ENCODE data around the gene TNS1. TPM values are rescaled to one million over a fixed set of nuclear protein-coding genes. Genes with fewer than 3 reads are reported as not detected.

TNS1 gene
- total RNA-seq, 2 experiments from 2014 or later, result 0.89 to 1.4 TPM

GRCh38 chr2:217974389-217975005 is 28.3 kb downstream of the TNS1 start:
- H3K27me3 Mint-ChIP-seq, result peaks cover 5% of the 10 kb centered on the region
- no peak overlapping the region for H3K4me3 Mint-ChIP-seq
- peaks cover 3% of the 10 kb centered on the region for H3K9me3 Mint-ChIP-seq
- no peaks in the 10 kb centered on the region for H3K36me3 Mint-ChIP-seq
- H3K27ac Mint-ChIP-seq, result no peak overlapping the region
- H3K4me1 Mint-ChIP-seq, result no peaks in the 10 kb centered on the region
- no peak for DNase-seq

DNA sequence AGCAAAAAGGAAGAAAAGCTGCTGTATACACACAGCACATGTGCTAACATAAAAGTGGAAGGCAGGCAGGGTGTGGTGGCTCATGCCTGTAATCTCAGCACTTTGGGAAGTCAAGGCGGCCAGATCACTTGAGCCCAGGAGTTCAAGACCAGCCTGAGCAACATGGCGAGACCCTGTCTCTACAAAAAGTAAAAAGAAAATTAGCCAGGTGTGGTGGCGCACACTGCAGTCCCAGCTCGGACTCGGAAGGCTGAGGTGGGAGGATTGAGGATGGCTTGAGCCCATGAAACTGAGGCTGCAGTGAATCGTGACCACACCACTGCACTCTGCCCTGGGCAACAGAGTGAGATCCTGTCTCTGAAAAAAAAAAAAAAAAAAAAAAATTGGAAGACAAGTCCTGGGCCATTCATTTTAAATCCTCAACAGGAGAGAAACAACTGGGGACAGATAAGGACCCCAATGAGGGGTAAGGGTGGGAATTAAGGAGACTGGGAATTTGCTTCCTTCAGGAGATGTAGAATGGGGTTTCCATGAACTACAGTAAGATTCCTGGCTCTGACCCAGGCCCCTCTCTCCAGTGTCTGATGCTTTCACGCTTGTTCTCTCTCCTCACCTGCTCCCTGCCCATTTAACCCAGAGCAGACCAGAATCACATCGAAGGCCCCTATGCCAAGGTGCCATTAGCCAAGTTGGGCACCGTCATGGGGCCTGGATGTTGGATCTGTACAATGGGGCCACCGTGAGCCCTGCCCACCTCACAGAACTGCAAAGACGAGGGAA is 29.6 kb downstream of the TNS1 start:
- no peak for DNase-seq
- peaks cover 5% of the 10 kb centered on the region for H3K27me3 Mint-ChIP-seq
- H3K4me3 Mint-ChIP-seq, result no peak overlapping the region
- no peak overlapping the region for H3K27ac Mint-ChIP-seq
- no peaks in the 10 kb centered on the region for H3K36me3 Mint-ChIP-seq
- H3K9me3 Mint-ChIP-seq, result peaks cover 3% of the 10 kb centered on the region
- H3K4me1 Mint-ChIP-seq, result no peaks in the 10 kb centered on the region

GRCh38 chr2:217972490-217972889 is 30.3 kb downstream of the TNS1 start:
- Mint-ChIP-seq H3K9me3 (peaks cover 3% of the 10 kb centered on the region), H3K27ac (no peak overlapping the region), H3K36me3 (no peaks in the 10 kb centered on the region), H3K27me3 (peaks cover 11% of the 10 kb centered on the region), H3K4me3 (no peak overlapping the region), H3K4me1 (no peaks in the 10 kb centered on the region)
- no peak for DNase-seq

- Mint-ChIP-seq H3K4me3 (no peak overlapping the region), H3K4me1 (no peaks in the 10 kb centered on the region), H3K27ac (no peak overlapping the region), H3K27me3 (peaks cover 12% of the 10 kb centered on the region), H3K36me3 (no peaks in the 10 kb centered on the region), H3K9me3 (peaks cover 3% of the 10 kb centered on the region)
- DNase-seq, result no peak
Observed at GRCh38 chr2:217972037-217972436, 30.8 kb downstream of the TNS1 start.

DNA sequence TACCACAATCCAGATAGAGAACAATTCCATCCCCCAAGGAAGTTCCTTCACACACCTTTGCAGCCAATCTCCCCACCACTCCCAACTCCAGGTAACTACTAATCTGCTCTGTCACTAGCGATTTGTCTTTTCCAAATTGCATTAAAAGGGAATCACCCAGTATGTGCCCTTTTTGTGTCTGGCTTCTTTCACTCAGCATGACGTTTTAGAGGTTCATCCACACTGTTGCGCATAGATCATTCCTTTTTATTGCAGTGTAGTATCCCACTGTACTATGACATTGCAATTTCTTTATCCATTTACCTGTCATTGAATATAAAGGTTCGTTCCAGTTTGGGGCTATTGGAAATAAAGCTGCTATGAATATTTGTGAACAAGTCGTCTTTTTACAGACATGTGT is 31.6 kb downstream of the TNS1 start:
- no peaks in the 10 kb centered on the region for H3K4me1 Mint-ChIP-seq
- H3K27me3 Mint-ChIP-seq, result peaks cover 12% of the 10 kb centered on the region
- no peak for DNase-seq
- no peak overlapping the region for H3K4me3 Mint-ChIP-seq
- no peak overlapping the region for H3K27ac Mint-ChIP-seq
- H3K36me3 Mint-ChIP-seq, result no peaks in the 10 kb centered on the region
- peaks cover 3% of the 10 kb centered on the region for H3K9me3 Mint-ChIP-seq

GRCh38 chr2:217970206-217970605 is 32.6 kb downstream of the TNS1 start:
- no peaks in the 10 kb centered on the region for H3K4me1 Mint-ChIP-seq
- no peak overlapping the region for H3K27ac Mint-ChIP-seq
- peaks cover 12% of the 10 kb centered on the region for H3K27me3 Mint-ChIP-seq
- H3K9me3 Mint-ChIP-seq, result peaks cover 3% of the 10 kb centered on the region
- H3K4me3 Mint-ChIP-seq, result no peak overlapping the region
- no peak for DNase-seq
- H3K36me3 Mint-ChIP-seq, result no peaks in the 10 kb centered on the region

DNA sequence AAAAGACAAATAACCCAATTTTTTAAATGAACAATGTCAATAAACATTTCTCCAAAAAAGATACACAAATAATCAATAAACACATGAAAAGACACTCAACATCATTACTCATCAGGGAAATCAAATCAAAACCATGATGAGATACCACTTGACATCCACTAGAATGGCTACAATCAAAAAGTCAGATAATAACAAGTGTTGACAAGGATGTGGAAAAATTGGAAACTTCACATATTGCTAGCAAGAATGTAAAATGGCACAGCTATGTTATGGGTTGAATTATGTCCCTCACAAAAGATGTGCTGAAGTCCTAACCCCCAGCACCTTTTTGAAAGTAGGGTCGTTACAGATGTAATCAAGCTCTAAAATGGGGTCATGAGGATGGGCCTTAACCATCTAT is 33.2 kb downstream of the TNS1 start:
- H3K36me3 Mint-ChIP-seq, result no peaks in the 10 kb centered on the region
- no peak for DNase-seq
- peaks cover 3% of the 10 kb centered on the region for H3K9me3 Mint-ChIP-seq
- H3K27ac Mint-ChIP-seq, result no peak overlapping the region
- no peaks in the 10 kb centered on the region for H3K4me1 Mint-ChIP-seq
- H3K27me3 Mint-ChIP-seq, result peaks cover 12% of the 10 kb centered on the region
- no peak overlapping the region for H3K4me3 Mint-ChIP-seq

DNA sequence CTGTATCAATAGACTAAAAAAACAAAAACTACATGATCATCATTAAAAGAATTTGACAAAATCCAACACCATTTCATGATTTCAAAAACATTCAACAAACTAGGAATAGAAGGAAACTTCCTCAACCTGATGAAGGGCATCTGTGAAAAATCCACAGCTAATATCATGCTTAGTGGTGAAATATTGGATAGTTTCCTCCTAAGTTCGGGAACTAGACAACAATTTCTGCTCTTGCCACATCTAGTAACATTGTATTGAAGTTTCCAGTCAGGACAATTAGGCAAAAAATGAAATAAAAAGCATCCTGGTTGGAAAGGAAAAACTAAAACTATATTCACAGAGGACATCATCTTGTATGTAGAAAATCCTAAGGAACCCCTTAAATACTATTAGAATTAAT is 34.8 kb downstream of the TNS1 start:
- H3K9me3 Mint-ChIP-seq, result peaks cover 3% of the 10 kb centered on the region
- H3K27ac Mint-ChIP-seq, result no peak overlapping the region
- H3K4me3 Mint-ChIP-seq, result no peak overlapping the region
- no peaks in the 10 kb centered on the region for H3K36me3 Mint-ChIP-seq
- no peaks in the 10 kb centered on the region for H3K4me1 Mint-ChIP-seq
- no peak for DNase-seq
- H3K27me3 Mint-ChIP-seq, result peaks cover 12% of the 10 kb centered on the region

DNA sequence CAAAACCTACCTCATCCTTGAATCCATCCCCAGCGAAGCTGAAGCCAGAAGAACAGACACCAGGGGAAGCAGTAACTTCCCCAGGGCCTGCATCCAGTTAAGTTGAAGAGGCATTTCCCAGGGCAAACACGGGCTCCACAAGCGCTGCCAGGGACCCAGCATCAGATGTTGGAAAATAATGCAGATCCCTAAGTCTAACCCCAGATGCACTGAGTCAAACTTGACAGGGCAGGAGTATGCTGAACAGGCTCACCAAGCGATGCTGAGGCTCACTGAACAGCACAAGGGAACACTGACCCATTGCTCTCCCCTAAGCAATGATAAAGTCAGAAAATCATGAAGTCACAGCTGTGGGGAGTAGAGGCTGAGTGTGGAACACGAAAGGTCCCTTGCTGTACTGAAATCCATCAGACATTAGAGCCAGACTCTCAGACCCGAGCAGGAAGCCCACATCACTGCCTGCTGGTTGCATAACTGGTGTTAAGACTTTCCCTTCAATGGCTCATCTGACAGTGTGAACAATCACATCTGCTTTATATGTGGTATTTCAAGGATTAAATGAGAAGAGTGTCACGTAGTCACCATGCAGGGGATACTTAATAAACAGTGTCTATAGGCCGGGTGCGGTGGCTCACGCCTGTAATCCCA is 36.2 kb downstream of the TNS1 start:
- Mint-ChIP-seq H3K4me3 (no peak overlapping the region), H3K4me1 (no peaks in the 10 kb centered on the region), H3K36me3 (no peaks in the 10 kb centered on the region), H3K9me3 (peaks cover 3% of the 10 kb centered on the region), H3K27me3 (peaks cover 12% of the 10 kb centered on the region), H3K27ac (no peak overlapping the region)
- DNase-seq, result no peak

DNA sequence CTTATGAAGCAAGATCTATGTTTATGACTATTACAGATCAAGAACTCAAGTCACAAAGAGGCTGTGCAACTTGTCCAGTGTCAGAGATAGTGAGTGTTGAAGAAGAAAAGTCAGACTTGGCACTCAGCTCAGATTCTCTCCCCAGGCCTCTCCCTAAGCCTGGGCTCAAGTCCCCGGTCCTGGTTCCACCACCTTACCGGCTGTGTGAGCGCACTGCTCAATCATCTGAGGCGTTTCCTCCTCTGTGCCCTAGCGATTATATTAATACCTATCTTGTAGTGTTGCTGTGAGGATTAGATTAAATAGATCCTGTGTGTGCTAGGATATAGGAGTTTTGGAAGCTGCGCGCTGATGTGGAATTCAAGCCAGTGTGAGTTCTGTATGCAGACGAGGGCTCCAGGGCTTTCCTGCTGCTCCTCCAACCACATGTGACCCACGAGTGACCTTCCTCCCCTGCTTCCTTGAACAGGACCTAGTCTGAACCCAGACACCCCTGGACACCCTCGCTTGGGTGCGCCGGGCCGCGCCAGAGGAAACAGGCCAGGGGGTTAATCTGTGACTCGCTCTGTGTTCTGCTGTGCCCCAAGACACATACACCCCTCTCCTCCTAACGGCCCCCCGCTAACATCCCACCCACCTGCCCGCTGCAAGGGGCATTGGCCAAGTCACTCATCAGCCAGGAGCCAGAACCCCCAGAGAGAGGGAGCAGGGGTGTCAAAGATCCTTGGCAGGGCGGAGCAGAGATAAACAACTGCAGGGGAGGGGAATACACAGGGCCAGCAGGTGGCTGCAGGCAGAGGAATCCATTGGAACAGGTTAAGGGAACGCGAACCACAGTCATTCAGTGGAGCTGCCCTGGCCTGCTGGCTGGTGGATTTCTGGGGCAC is 38.3 kb downstream of the TNS1 start:
- no peaks in the 10 kb centered on the region for H3K36me3 Mint-ChIP-seq
- H3K4me1 Mint-ChIP-seq, result no peaks in the 10 kb centered on the region
- no peaks in the 10 kb centered on the region for H3K9me3 Mint-ChIP-seq
- DNase-seq, result no peak
- H3K27me3 Mint-ChIP-seq, result peaks cover 7% of the 10 kb centered on the region
- H3K27ac Mint-ChIP-seq, result no peak overlapping the region
- no peak overlapping the region for H3K4me3 Mint-ChIP-seq

- H3K27me3 Mint-ChIP-seq, result no peaks in the 10 kb centered on the region
- no peaks in the 10 kb centered on the region for H3K36me3 Mint-ChIP-seq
- no peaks in the 10 kb centered on the region for H3K9me3 Mint-ChIP-seq
- no peak overlapping the region for H3K27ac Mint-ChIP-seq
- no peak for DNase-seq
- H3K4me3 Mint-ChIP-seq, result no peak overlapping the region
- H3K4me1 Mint-ChIP-seq, result no peaks in the 10 kb centered on the region
Observed at GRCh38 chr2:217960351-217960750, 42.4 kb downstream of the TNS1 start.

- Mint-ChIP-seq H3K27me3 (no peaks in the 10 kb centered on the region), H3K27ac (no peak overlapping the region)
Observed at GRCh38 chr2:217959723-217960122, 43.1 kb downstream of the TNS1 start.

GRCh38 chr2:217958884-217959225 is 43.9 kb downstream of the TNS1 start:
- no peak for DNase-seq
- Mint-ChIP-seq H3K27ac (no peak overlapping the region), H3K4me1 (no peaks in the 10 kb centered on the region), H3K36me3 (no peaks in the 10 kb centered on the region), H3K9me3 (no peaks in the 10 kb centered on the region), H3K27me3 (no peaks in the 10 kb centered on the region), H3K4me3 (no peak overlapping the region)

More at GRCh38 chr2:217959723-217960122, 43.1 kb downstream of the TNS1 start:
- H3K4me1 Mint-ChIP-seq, result no peaks in the 10 kb centered on the region
- no peak overlapping the region for H3K4me3 Mint-ChIP-seq
- DNase-seq, result no peak
- no peaks in the 10 kb centered on the region for H3K9me3 Mint-ChIP-seq
- no peaks in the 10 kb centered on the region for H3K36me3 Mint-ChIP-seq

GRCh38 chr2:217958206-217958883 is 44.5 kb downstream of the TNS1 start:
- Mint-ChIP-seq H3K9me3 (no peaks in the 10 kb centered on the region), H3K36me3 (no peaks in the 10 kb centered on the region), H3K4me3 (no peak overlapping the region), H3K27ac (no peak overlapping the region), H3K27me3 (no peaks in the 10 kb centered on the region), H3K4me1 (no peaks in the 10 kb centered on the region)
- no peak for DNase-seq
